Aorta (tissue), 5 donors: ENCODE measurements around the gene ATF6. TPM values are rescaled to one million over a fixed set of nuclear protein-coding genes. Genes with fewer than 3 reads are reported as not detected.
"Not testable (repeated sequence)": the region's sequence is repeated elsewhere in the genome, so short reads cannot be mapped to it uniquely, and the experiment has no call there.

Experiments used
- ATAC-seq: fragments of 200-7000 bp; cut with Tn5 transposase; one replicate; pipeline ENCODE4 v1.9.1; 2022; ENCODE audit warnings: moderate library complexity; ENCODE audit not compliant: low FRiP score
- DNase-seq, 2 donors: peaks; one replicate each; pipeline ENCODE4 v3.0.0-alpha.2; 2020
- H3K27ac ChIP-seq, 2 donors: one replicate each; pipeline ENCODE4 v1.5.1; 2013; ENCODE audit warnings: low read length in 2 of 2, mild to moderate bottlenecking in 2 of 2, moderate library complexity in 2 of 2, control low read depth in 1 of 2, inconsistent platforms in 1 of 2, low read depth in 1 of 2
- H3K27me3 ChIP-seq, 2 donors: one replicate each; pipeline ENCODE4 v1.6.1; 2013; ENCODE audit warnings: control low read depth in 1 of 2, low read length in 1 of 2, mild to moderate bottlenecking in 1 of 2, moderate library complexity in 1 of 2; ENCODE audit not compliant: insufficient read depth in 2 of 2, control insufficient read depth in 1 of 2
- H3K36me3 ChIP-seq, 2 donors: one replicate each; pipeline ENCODE4 v1.6.1; 2013; ENCODE audit warnings: control low read depth in 1 of 2, low read length in 1 of 2, mild to moderate bottlenecking in 1 of 2; ENCODE audit not compliant: insufficient read depth in 2 of 2, control insufficient read depth in 1 of 2
- H3K4me1 ChIP-seq, 2 donors: one replicate each; pipeline ENCODE4 v1.6.1; 2013; ENCODE audit warnings: low read length in 2 of 2, control low read depth in 1 of 2, mild to moderate bottlenecking in 1 of 2, moderate library complexity in 1 of 2; ENCODE audit not compliant: insufficient read depth in 2 of 2, control insufficient read depth in 1 of 2
- H3K4me3 ChIP-seq, 2 donors: one replicate each; pipeline ENCODE4 v1.5.1; 2013; ENCODE audit warnings: low read length in 2 of 2, control low read depth in 1 of 2, mild to moderate bottlenecking in 1 of 2
- H3K9me3 ChIP-seq: one replicate; pipeline ENCODE4 v1.6.1; 2013; ENCODE audit warnings: mild to moderate bottlenecking, low read length; ENCODE audit not compliant: control insufficient read depth
- WGBS, 2 donors: extraction: QIAGEN DNeasy Blood & Tissue Kit; methylation state at CpG; one replicate each; pipeline ENCODE4 v1.1.7; 2013; 5-methylcytosine and 5-hydroxymethylcytosine counted together
- intact Hi-C, 2 donors: fragments of 100-400 bp; cut with DNase I; formaldehyde crosslinking; loops; one replicate each; pipeline versions ENCODE4 v1.14.2 to v1.15.0; 2022
- polyA plus RNA-seq, 2 donors: library from polyadenylated mRNA; stranded (reverse); fragments of 200-250 nt; gene quantifications; one replicate each; pipeline ENCODE4 v1.2.3, GENCODE V29; 2013
- total RNA-seq, 2 donors: library from RNA; stranded (reverse); fragmentation: NEBNext Ultra II Directional; extraction: Animal tissue kit (Norgen Biotek cat#: 25700); gene quantifications; one replicate each; pipeline ENCODE4 v1.2.1, GENCODE V29; 2021
- donor health status: healthy with polysubstance abuse.
- donor health status: Bipolar disorder and iron deficiency.
- donor health status: DM: no; HTN: no; CAD: no.
- donor health status: DM: no; HTN: no; CAD: no.
- donor health status: DM: yes; HTN: yes; CAD: no.

Gene ATF6
- total and polyA plus RNA-seq, 4 donors, result 6.1 to 30.5 (median 18.7) TPM

DNA sequence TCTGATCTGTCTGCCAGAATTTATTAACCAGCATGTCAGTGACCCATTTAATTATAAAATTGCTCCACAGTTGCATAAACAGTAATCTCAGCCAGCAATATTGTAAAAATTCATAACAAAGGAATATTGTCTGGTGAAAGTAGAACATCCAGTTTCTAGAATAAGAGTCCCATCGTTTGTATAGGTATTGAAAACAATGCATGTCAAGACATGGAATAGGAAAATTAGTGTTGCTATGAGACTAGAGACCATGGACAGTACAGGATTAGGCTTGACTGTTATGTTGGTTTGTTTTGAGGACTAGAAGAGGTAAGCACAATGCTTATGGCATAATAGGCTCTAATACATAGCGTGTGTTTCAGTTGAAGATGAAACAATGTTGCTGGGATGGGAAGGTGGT lies 37.1 kb downstream of the ATF6 start:
- WGBS, 2 donors, result 90 to 93% methylated on average over 2 of the region's 2 CpGs
- H3K9me3 ChIP-seq, result no peaks in the 10 kb centered on the region
- no peak overlapping the region for H3K27ac ChIP-seq
- H3K4me3 ChIP-seq, result no peak overlapping the region
- H3K4me1 ChIP-seq, result no peaks in the 10 kb centered on the region
- H3K36me3 ChIP-seq, result peaks cover 0 to 5% of the 10 kb centered on the region in 2 donors
- no peaks in the 10 kb centered on the region for H3K27me3 ChIP-seq
- ATAC-seq (no peak), DNase-seq (no peak)
- intact Hi-C loops, result no loop called here

DNA sequence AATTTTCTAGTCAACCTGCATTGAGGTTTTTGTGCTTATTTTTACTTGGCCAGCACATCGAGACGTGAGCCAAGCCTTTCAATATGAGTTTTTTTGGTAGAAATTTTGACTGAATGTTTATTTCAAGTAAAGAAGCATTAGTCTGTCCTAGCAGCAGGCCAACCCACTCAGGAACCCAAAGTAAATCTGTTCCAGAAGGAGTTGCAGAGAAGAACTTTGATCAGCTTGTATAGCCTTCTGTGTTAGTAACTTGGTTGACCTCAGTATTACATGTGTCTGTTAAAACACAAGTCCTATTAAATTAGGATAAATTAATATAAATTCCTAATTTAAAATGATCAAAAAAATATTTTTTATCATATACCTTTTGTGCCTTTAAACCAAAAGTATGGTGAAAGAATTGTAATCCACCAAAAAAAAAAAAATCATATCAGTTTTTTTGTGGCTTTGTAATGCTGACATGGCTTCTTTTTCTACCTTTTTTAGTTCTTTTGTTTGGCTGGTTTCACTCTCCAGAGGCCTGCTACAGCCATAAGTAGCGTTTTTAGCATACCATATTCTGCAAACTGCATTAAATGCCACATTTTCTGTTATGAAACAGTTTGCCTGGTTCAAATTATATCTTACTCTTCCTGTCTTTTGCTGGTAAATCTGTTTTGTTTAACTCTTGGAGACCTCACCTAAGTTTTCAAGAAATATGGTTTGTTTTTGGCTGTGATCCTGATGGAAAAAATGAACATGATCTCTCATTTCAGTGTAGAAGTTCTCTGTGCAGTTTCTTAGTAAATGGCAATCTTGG lies 39.5 kb downstream of the ATF6 start:
- no peak for DNase-seq
- Histone ChIP-seq H3K27me3 (no peaks in the 10 kb centered on the region), H3K36me3 (peaks cover 0 to 5% of the 10 kb centered on the region in 2 donors), H3K4me1 (no peaks in the 10 kb centered on the region), H3K27ac (no peak overlapping the region), H3K4me3 (no peak overlapping the region), H3K9me3 (no peaks in the 10 kb centered on the region)
- intact Hi-C loops, result no loop called here
- no peak for ATAC-seq
- 13 to 19% methylated on average over 3 of the region's 3 CpGs for WGBS, 2 donors

DNA sequence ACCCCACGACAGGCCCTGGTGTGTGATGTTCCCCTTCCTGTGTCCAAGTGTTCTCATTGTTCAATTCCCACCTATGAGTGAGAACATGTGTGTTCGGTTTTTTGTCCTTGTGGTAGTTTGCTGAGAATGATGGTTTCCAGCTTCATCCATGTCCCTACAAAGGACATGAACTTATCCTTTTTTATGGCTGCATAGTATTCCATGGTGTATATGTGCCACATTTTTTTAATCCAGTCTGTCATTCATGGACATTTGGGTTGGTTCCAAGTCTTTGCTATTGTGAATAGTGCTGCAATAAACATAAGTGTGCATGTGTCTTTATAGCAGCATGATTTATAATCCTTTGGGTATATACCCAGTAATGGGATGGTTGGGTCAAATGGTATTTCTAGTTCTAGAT lies 43.1 kb downstream of the ATF6 start:
- ATAC-seq, H3K27me3 ChIP-seq, H3K9me3 ChIP-seq, H3K36me3 ChIP-seq, DNase-seq, intact Hi-C loops, H3K4me3 ChIP-seq, H3K4me1 ChIP-seq, H3K27ac ChIP-seq: not testable (repeated sequence)
- WGBS, 2 donors, result 98% methylated on average over 2 of the region's 2 CpGs

DNA sequence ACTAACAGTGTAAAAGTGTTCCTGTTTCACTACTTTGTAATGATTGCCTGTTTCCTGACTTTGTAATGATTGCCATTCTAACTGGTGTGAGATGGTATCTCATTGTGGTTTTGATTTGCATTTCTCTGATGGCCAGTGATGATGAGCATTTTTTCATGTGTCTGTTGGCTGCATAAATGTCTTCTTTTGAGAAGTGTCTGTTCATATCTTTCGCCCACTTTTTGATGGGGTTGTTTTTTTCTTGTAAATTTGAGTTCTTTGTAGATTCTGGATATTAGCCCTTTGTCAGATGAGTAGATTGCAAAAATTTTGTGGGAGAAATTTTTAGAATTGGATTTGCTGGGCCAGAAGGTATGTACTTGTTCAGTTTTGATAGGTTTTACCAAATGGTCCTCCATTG lies 43.5 kb downstream of the ATF6 start:
- H3K27me3 ChIP-seq, H3K4me3 ChIP-seq, H3K4me1 ChIP-seq, H3K9me3 ChIP-seq, H3K27ac ChIP-seq, intact Hi-C loops, ATAC-seq, H3K36me3 ChIP-seq, DNase-seq: not testable (repeated sequence)
- 88 to 100% methylated on average over 1 of the region's 1 CpG for WGBS, 2 donors

DNA sequence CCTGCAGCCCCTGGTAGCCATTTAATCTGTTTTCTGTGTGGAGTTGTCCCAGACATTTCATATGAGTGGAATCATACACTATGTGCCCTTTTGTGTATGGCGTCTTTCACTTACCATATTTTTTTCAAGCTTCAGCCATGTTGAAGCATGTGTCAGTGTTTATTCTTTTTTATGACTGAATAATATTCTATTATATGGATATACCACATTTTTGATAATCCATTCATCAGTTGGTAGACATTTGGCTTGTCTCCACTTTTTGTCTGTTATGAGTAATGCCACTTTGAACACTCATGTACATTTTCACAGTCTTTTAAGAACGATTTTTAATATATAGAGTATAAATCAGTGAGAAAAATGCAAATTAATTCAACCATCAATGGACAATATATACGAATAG lies 44.7 kb downstream of the ATF6 start:
- H3K27me3 ChIP-seq, result no peaks in the 10 kb centered on the region
- H3K4me1 ChIP-seq, result no peaks in the 10 kb centered on the region
- DNase-seq (no peak), ATAC-seq (no peak)
- H3K36me3 ChIP-seq, result no peaks in the 10 kb centered on the region
- intact Hi-C loops, result no loop called here
- H3K9me3 ChIP-seq, result no peaks in the 10 kb centered on the region
- H3K4me3 ChIP-seq, result no peak overlapping the region
- WGBS, 2 donors, result 98% methylated on average over 3 of the region's 3 CpGs
- no peak overlapping the region for H3K27ac ChIP-seq

DNA sequence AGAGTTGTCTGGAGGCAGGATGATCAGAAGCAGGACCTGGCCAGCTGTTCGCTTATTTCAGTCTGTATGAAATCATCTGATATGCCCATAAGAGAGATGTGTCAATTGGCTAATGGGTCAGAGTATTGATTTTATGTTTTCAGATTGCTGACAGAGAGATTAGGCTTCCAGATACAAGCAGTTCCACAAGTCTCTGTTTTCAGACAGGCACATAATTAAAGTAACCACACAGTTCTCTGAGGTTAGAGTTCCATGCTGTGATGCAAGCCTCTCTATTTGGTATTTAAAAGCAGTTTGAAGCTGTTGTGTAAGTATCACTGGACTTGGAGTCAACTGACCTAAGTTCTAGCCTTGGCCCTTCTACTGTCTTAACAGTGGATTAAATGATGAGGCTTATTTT lies 50.1 kb downstream of the ATF6 start:
- no peaks in the 10 kb centered on the region for H3K4me1 ChIP-seq
- H3K9me3 ChIP-seq, result no peaks in the 10 kb centered on the region
- DNase-seq, result no peak
- H3K27ac ChIP-seq, result no peak overlapping the region
- H3K27me3 ChIP-seq, result no peaks in the 10 kb centered on the region
- peaks cover 1 to 5% of the 10 kb centered on the region in 2 donors for H3K36me3 ChIP-seq
- ATAC-seq, result no peak
- H3K4me3 ChIP-seq, result no peak overlapping the region
- intact Hi-C loops, result loop anchor here in 1 of 2 donors (2.0 kb wide), 1 partner anchor 19 kb away; no protein-coding TSS in a partner anchor
- 97 to 100% methylated on average over 1 of the region's 1 CpG for WGBS, 2 donors

DNA sequence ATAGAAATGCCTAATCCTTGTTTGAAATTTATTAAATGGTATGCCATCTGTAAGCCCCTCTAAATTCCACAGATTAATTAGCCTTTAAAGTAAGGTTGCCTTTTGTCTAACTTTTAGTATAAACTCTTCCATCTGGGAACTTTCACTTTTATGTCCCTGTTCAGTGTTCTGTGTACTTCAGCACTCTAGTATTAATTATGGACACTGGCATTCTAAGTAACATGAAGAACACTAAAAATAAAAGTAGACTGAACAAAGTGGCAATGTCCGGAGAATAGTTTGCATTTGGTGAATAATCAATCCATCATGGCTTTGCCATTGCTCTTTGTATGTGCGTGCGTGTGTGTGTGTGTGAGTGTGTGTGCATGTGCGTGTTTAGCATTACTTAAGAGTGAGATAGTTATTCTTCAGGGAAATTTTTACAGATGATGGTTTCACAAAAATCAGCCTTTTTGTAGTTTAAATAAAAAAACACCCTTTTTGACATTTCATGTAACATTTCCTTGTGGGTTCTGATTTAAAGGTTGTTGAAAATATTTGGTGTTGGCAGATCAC lies 51.1 kb downstream of the ATF6 start:
- H3K36me3 ChIP-seq, result peaks cover 6 to 10% of the 10 kb centered on the region in 2 donors

DNA sequence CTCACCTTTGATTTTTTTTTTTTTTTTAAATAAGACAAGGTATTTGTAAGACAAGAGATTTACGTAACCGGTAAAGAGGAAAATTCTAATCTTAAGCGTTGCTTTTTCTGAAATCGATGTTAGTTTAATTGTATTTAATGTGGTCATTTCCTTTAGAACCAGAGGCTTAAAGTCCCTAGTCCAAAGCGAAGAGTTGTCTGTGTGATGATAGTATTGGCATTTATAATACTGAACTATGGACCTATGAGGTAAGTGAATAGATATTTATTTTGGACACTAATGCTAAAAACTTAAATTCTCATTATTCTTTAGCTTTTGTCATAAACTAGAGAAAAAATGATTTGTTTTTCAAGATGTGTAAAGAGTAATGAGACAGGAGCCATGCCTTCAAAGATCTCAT lies 54.8 kb downstream of the ATF6 start:
- 94 to 97% methylated on average over 5 of the region's 5 CpGs for WGBS, 2 donors
- Histone ChIP-seq H3K9me3 (no peaks in the 10 kb centered on the region), H3K27me3 (no peaks in the 10 kb centered on the region), H3K27ac (no peak overlapping the region), H3K4me3 (no peak overlapping the region), H3K4me1 (no peaks in the 10 kb centered on the region), H3K36me3 (peaks cover 6 to 10% of the 10 kb centered on the region in 2 donors)
- DNase-seq (no peak), ATAC-seq (no peak)
- intact Hi-C loops, result no loop called here

More for the DNA sequence above, 51.1 kb downstream of the ATF6 start:
- Histone ChIP-seq H3K27ac (no peak overlapping the region), H3K9me3 (no peaks in the 10 kb centered on the region), H3K4me1 (no peaks in the 10 kb centered on the region), H3K27me3 (no peaks in the 10 kb centered on the region), H3K4me3 (no peak overlapping the region)
- no peak for ATAC-seq
- no peak for DNase-seq
- intact Hi-C loops, result loop anchor here in 1 of 2 donors (2.0 kb wide), 1 partner anchor 18 kb away; no protein-coding TSS in a partner anchor
- 9 to 16% methylated on average over 4 of the region's 4 CpGs for WGBS, 2 donors

DNA sequence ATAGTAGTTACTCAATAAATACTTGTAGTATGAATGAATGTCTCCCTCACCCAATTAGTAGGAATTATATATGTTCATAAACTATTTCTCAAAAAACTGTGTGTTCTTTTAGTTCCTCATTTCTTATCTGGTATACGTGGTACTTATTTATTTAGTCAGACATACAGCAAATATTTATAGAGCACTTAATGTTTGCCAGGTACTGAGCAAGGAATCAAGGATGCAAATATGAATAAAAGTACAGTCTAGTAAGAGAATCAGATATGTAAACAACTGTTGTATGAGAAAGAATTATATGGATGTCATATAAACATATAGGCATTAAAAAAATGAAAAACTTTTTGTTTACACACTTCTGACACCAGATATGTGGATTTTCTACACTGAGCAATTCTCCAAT lies 58.5 kb downstream of the ATF6 start:
- H3K36me3 ChIP-seq, result peaks cover 6 to 10% of the 10 kb centered on the region in 2 donors

More for the DNA sequence above, 58.5 kb downstream of the ATF6 start:
- Histone ChIP-seq H3K9me3 (no peaks in the 10 kb centered on the region), H3K27ac (no peak overlapping the region), H3K4me3 (no peak overlapping the region), H3K27me3 (no peaks in the 10 kb centered on the region), H3K4me1 (no peaks in the 10 kb centered on the region)
- 77 to 87% methylated on average over 1 of the region's 1 CpG for WGBS, 2 donors
- intact Hi-C loops, result no loop called here
- DNase-seq (no peak), ATAC-seq (no peak)
